Stimulated activated naive B cell treated with anti-CD40 and anti-IgM and Interleukin-4, amounts not matched to agents 10 μg/mL and 1 μg/mL and 100 μg/mL, for 72 hours (primary cell): ENCODE results near the gene TSPEAR.

ENCODE experiments used
- ATAC-seq, 2 donors: fragments of 150-1000 bp; cut with Tn5 transposase; replicated peaks; 2 replicates each; pipeline ENCODE4 v1.10.0; 2021; ENCODE audit warnings: moderate library complexity in 1 of 2
- DNase-seq: peaks from one replicate; pipeline ENCODE4 v3.0.0; 2021
- H3K27ac Mint-ChIP-seq: one replicate; pipeline ENCODE4 v1.8.0; 2022; ENCODE audit warnings: mild to moderate bottlenecking, mixed read lengths
- H3K27me3 Mint-ChIP-seq, 2 donors: one replicate each; pipeline ENCODE4 v1.8.0; 2022; ENCODE audit warnings: mixed read lengths in 2 of 2
- H3K36me3 Mint-ChIP-seq, 2 donors: one replicate each; pipeline ENCODE4 v1.8.0; 2022; ENCODE audit warnings: mixed read lengths in 2 of 2, mild to moderate bottlenecking in 1 of 2
- H3K4me1 Mint-ChIP-seq, 2 donors: one replicate each; pipeline ENCODE4 v1.8.0; 2022; ENCODE audit warnings: mixed read lengths in 2 of 2, mild to moderate bottlenecking in 1 of 2
- H3K4me3 Mint-ChIP-seq, 2 donors: one replicate each; pipeline ENCODE4 v1.8.0; 2022; ENCODE audit warnings: mild to moderate bottlenecking in 2 of 2, mixed read lengths in 2 of 2, moderate library complexity in 1 of 2
- H3K9me3 Mint-ChIP-seq, 2 donors: one replicate each; pipeline ENCODE4 v1.8.0; 2022; ENCODE audit warnings: mixed read lengths in 2 of 2, mild to moderate bottlenecking in 1 of 2

TSPEAR gene

GRCh38 chr21:44523567-44524413 lies 187.6 kb downstream of the TSPEAR start:
- no peak for ATAC-seq
- no peaks in the 10 kb centered on the region for H3K4me1 Mint-ChIP-seq

GRCh38 chr21:44522753-44523204 lies 188.6 kb downstream of the TSPEAR start:
- Mint-ChIP-seq H3K4me1 (no peaks in the 10 kb centered on the region), H3K27ac (no peak overlapping the region), H3K9me3 (peaks cover 0 to 2% of the 10 kb centered on the region in 2 donors), H3K36me3 (no peaks in the 10 kb centered on the region), H3K27me3 (no peaks in the 10 kb centered on the region), H3K4me3 (no peak overlapping the region)
- ATAC-seq: no peak
- no peak for DNase-seq

More at GRCh38 chr21:44523567-44524413, 187.6 kb downstream of the TSPEAR start:
- no peaks in the 10 kb centered on the region for H3K27me3 Mint-ChIP-seq
- no peak for DNase-seq
- H3K36me3 Mint-ChIP-seq: no peaks in the 10 kb centered on the region
- H3K4me3 Mint-ChIP-seq: no peak overlapping the region
- H3K27ac Mint-ChIP-seq: no peak overlapping the region
- H3K9me3 Mint-ChIP-seq: no peaks in the 10 kb centered on the region

- Mint-ChIP-seq H3K27ac (no peak overlapping the region), H3K4me3 (no peak overlapping the region), H3K4me1 (no peaks in the 10 kb centered on the region), H3K36me3 (no peaks in the 10 kb centered on the region), H3K9me3 (peaks cover 0 to 5% of the 10 kb centered on the region in 2 donors), H3K27me3 (no peaks in the 10 kb centered on the region)
- ATAC-seq (no peak), DNase-seq (no peak)
Measured at GRCh38 chr21:44521928-44522752, 189.2 kb downstream of the TSPEAR start.

- no peak for ATAC-seq
- Mint-ChIP-seq H3K27me3 (no peaks in the 10 kb centered on the region), H3K4me1 (no peaks in the 10 kb centered on the region), H3K27ac (no peak overlapping the region), H3K9me3 (peaks cover 0 to 5% of the 10 kb centered on the region in 2 donors), H3K4me3 (no peak overlapping the region), H3K36me3 (no peaks in the 10 kb centered on the region)
- DNase-seq: no peak
Measured at GRCh38 chr21:44521301-44521927, 190.0 kb downstream of the TSPEAR start.

- Mint-ChIP-seq H3K36me3 (no peaks in the 10 kb centered on the region), H3K9me3 (peaks cover 0 to 5% of the 10 kb centered on the region in 2 donors), H3K27ac (no peak overlapping the region), H3K4me3 (no peak overlapping the region), H3K27me3 (no peaks in the 10 kb centered on the region), H3K4me1 (no peaks in the 10 kb centered on the region)
- no peak for ATAC-seq
- DNase-seq: no peak
Measured at GRCh38 chr21:44520326-44521300, 190.8 kb downstream of the TSPEAR start.

GRCh38 chr21:44519346-44520325 lies 191.7 kb downstream of the TSPEAR start:
- H3K9me3 Mint-ChIP-seq: peaks cover 0 to 5% of the 10 kb centered on the region in 2 donors
- H3K36me3 Mint-ChIP-seq: no peaks in the 10 kb centered on the region
- no peaks in the 10 kb centered on the region for H3K4me1 Mint-ChIP-seq
- ATAC-seq (no peak), DNase-seq (no peak)
- no peaks in the 10 kb centered on the region for H3K27me3 Mint-ChIP-seq
- no peak overlapping the region for H3K4me3 Mint-ChIP-seq
- no peak overlapping the region for H3K27ac Mint-ChIP-seq

- no peaks in the 10 kb centered on the region for H3K27me3 Mint-ChIP-seq
- no peaks in the 10 kb centered on the region for H3K4me1 Mint-ChIP-seq
- no peaks in the 10 kb centered on the region for H3K36me3 Mint-ChIP-seq
- ATAC-seq (no peak), DNase-seq (no peak)
- H3K27ac Mint-ChIP-seq: no peak overlapping the region
- H3K4me3 Mint-ChIP-seq: no peak overlapping the region
- H3K9me3 Mint-ChIP-seq: peaks cover 0 to 5% of the 10 kb centered on the region in 2 donors
Measured at GRCh38 chr21:44518686-44519085, 192.7 kb downstream of the TSPEAR start.

- H3K27ac Mint-ChIP-seq: no peak overlapping the region
- no peak for DNase-seq
- H3K36me3 Mint-ChIP-seq: no peaks in the 10 kb centered on the region
- ATAC-seq: peak; percentile 25 to 50
- H3K27me3 Mint-ChIP-seq: peaks cover 0 to 3% of the 10 kb centered on the region in 2 donors
- peaks cover 0 to 5% of the 10 kb centered on the region in 2 donors for H3K9me3 Mint-ChIP-seq
- H3K4me3 Mint-ChIP-seq: no peak overlapping the region
- H3K4me1 Mint-ChIP-seq: no peaks in the 10 kb centered on the region
Measured at GRCh38 chr21:44517175-44517899, 194.0 kb downstream of the TSPEAR start.

GRCh38 chr21:44516828-44517174 lies 194.6 kb downstream of the TSPEAR start:
- Mint-ChIP-seq H3K4me1 (no peaks in the 10 kb centered on the region), H3K9me3 (peaks cover 0 to 5% of the 10 kb centered on the region in 2 donors)

GRCh38 chr21:44516342-44516741 lies 195.0 kb downstream of the TSPEAR start:
- DNase-seq: no peak
- Mint-ChIP-seq H3K4me1 (no peaks in the 10 kb centered on the region), H3K27ac (no peak overlapping the region), H3K9me3 (peaks cover 0 to 5% of the 10 kb centered on the region in 2 donors), H3K27me3 (peaks cover 0 to 13% of the 10 kb centered on the region in 2 donors), H3K36me3 (no peaks in the 10 kb centered on the region), H3K4me3 (no peak overlapping the region)
- ATAC-seq: no peak

More at GRCh38 chr21:44516828-44517174, 194.6 kb downstream of the TSPEAR start:
- Mint-ChIP-seq H3K36me3 (no peaks in the 10 kb centered on the region), H3K27me3 (peaks cover 0 to 8% of the 10 kb centered on the region in 2 donors), H3K4me3 (no peak overlapping the region), H3K27ac (no peak overlapping the region)
- no peak for DNase-seq
- no peak for ATAC-seq

- DNase-seq (no peak), ATAC-seq (no peak)
- H3K4me3 Mint-ChIP-seq: no peak overlapping the region
- H3K27ac Mint-ChIP-seq: no peak overlapping the region
- H3K36me3 Mint-ChIP-seq: no peaks in the 10 kb centered on the region
- peaks cover 0 to 5% of the 10 kb centered on the region in 2 donors for H3K9me3 Mint-ChIP-seq
- peaks cover 0 to 13% of the 10 kb centered on the region in 2 donors for H3K27me3 Mint-ChIP-seq
- peaks cover under 1% of the 10 kb centered on the region in 2 donors for H3K4me1 Mint-ChIP-seq
Measured at GRCh38 chr21:44515359-44516165, 195.8 kb downstream of the TSPEAR start.
